ENCODE results near the gene LENEP. TPM values are rescaled to one million over a fixed set of nuclear protein-coding genes. Genes with fewer than 3 reads are reported as not detected.

The LENEP gene
- total and polyA plus RNA-seq, 2 of the 8 experiments (the other 6 are each of a cell fraction or from before 2014, with no cell fraction given): 1.3 TPM; not detected in 1

DNA sequence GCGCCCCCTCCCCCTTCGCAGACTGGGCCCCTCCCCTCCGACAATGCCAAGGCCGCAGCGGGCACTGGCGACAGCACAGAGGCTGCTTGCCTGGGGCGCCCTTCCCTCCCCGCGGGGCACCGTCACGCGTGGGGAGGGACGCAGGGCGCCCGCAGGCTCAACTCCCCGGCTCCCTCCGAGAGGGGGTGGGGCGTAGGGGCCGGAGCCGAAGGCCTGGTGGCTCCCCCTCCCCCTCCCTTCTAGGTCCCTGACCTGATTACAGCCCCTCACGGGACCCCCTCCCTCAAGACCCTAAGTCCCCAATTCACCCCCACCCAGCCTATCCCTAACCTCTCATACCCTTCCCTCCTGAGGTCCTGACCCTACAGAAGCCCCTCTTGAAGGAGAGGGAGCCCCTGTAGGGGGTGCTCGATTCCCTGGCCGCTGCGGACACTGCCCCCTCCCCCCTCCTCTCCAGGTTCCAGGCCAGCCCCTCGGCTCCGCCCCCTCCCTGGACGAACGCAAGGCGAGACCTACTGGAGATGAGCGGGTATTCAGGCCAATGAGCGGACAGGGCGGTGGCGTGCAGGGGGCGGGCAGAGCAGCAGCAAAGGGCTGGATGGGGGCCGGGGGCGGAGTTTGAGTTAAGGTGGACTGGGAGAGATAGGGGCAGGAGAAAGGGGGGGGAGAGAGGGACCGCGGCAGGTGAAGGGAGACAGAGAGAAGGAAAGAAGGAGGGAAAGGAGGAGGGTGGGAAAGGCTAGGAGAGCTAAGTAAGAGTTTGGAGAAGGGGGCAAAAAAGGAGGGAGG is 8.5 kb downstream of the LENEP start:
- Histone ChIP-seq H3K56ac (replicated peaks; ENCODE audit: insufficient read length, low read depth, low read length) (no peak overlapping the region), H3K27me3 (replicated peaks in 1 of 4; ENCODE audit: control insufficient read depth in 3 of 4, extremely low read depth in 1 of 4, insufficient read depth in 3 of 4, low read length in 3 of 4) (no peaks in the 10 kb centered on the region), H2BK15ac (ENCODE audit: low read length) (no peak overlapping the region), H4K20me1 (replicated peaks in 1 of 2; ENCODE audit: control insufficient read depth in 1 of 2, insufficient read depth in 2 of 2, low read length in 2 of 2) (peaks cover 0 to 9% of the 10 kb centered on the region in 2 experiments), H3K18ac (ENCODE audit: extremely low read depth, low read length) (peak overlapping the region; percentile 60; the same call in 1 of the 2 replicates), H2AFZ (ENCODE audit: low read length) (no peak overlapping the region), H3K9ac (replicated peaks in 1 of 4; ENCODE audit: extremely low read depth in 1 of 4, low read depth in 3 of 4, low read length in 3 of 4) (peak overlapping the region in 2 of 4 experiments; percentile 43 to 60; a peak in 2 of 7 replicates), H3K27ac (ENCODE audit: low read depth, low read length) (no peak overlapping the region; the same call in 1 of the 2 replicates), H2BK120ac (replicated peaks; ENCODE audit: low read depth, low read length) (no peak overlapping the region), H2AK5ac (ENCODE audit: low read depth, low read length) (no peak overlapping the region), H3K4me2 (ENCODE audit: insufficient read depth in 1 of 2, low read depth in 2 of 2, low read length in 2 of 2) (peak overlapping the region; percentile 79 to 87), H3K79me2 (ENCODE audit: control insufficient read depth in 1 of 2, insufficient read depth in 2 of 2, low read length in 2 of 2) (peaks cover 0 to 38% of the 10 kb centered on the region in 2 experiments; a peak in 2 of 4 replicates), H2BK12ac (ENCODE audit: low read depth, low read length) (peak overlapping the region; percentile 80), H4K5ac (ENCODE audit: insufficient read length, low read depth, low read length) (peak overlapping the region; percentile 20), H3K79me1 (ENCODE audit: low read depth, low read length) (peaks cover 7% of the 10 kb centered on the region), H3K23ac (ENCODE audit: insufficient read length) (no peak overlapping the region), H2BK5ac (ENCODE audit: low read depth, low read length) (peak overlapping the region; percentile 87), H3K36me3 (ENCODE audit: control insufficient read depth in 2 of 4, insufficient read depth in 4 of 4, low read length in 3 of 4) (peaks cover 0 to 2% (median 0%) of the 10 kb centered on the region in 4 experiments; a peak in 2 of 8 replicates), H4K91ac (replicated peaks; ENCODE audit: insufficient read length, low read length) (no peak overlapping the region), H3K9me3 (ENCODE audit: insufficient read depth in 2 of 2, low read depth in 1 of 2, low read length in 1 of 2) (no peaks in the 10 kb centered on the region), H3K4me1 (replicated peaks in 1 of 4; ENCODE audit: control insufficient read depth in 3 of 4, insufficient read depth in 4 of 4, low read length in 3 of 4) (peaks cover 6 to 18% (median 14%) of the 10 kb centered on the region in 4 experiments), H2BK20ac (ENCODE audit: low read length) (no peak overlapping the region), H4K8ac (ENCODE audit: extremely low read depth, insufficient read depth, low read length) (peak overlapping the region; percentile 40; the same call in 1 of the 2 replicates), H3K23me2 (ENCODE audit: low read depth, low read length) (peaks cover 18% of the 10 kb centered on the region; the same call in 1 of the 2 replicates), H3K4me3 (ENCODE audit: extremely low read depth in 1 of 4, insufficient read depth in 2 of 4, low read depth in 3 of 4, low read length in 4 of 4) (peak overlapping the region; percentile 62 to 87 (median 70)), H3K14ac (ENCODE audit: insufficient read length) (no peak overlapping the region), H3K4ac (replicated peaks; ENCODE audit: insufficient read length, low read depth, low read length) (no peak overlapping the region)
- ChIA-PET CTCF (ENCODE audit: partially characterized antibody) (interaction anchor here (1.3 to 14.0 kb wide), 8 partner anchors 13 to 90 kb away, joined by 4 to 334 read pairs (median 112); partner anchors contain the start of genes CKS1B, EFNA4, FLAD1 and PBXIP1), POLR2A (ENCODE audit: partially characterized antibody) (interaction anchor here (0.6 to 42.8 kb wide), 7 partner anchors 14 to 535 kb away, joined by 3 to 702 read pairs (median 4); partner anchors contain the start of genes CKS1B, EFNA3, EFNA4 and FLAD1)
- FAIRE-seq: no peak
- 3% methylated on average over 5 of the region's 38 CpGs; no CpG with 5 or more reads in 1 of the 2 experiments for WGBS, 2 experiments (ENCODE audit: extremely low coverage in 1 of 2, insufficient coverage in 1 of 2, insufficient read length in 1 of 2, insufficient replicate concordance in 2 of 2, low coverage in 1 of 2, low lambda C conversion rate in 2 of 2, missing lambda C conversion rate in 1 of 2)
- peak; percentile 97 to 99 for DNase-seq (ENCODE audit: low read depth in 1 of 2, low spot score in 2 of 2)
- TF ChIP-seq CBX8 (IDR thresholded peaks at IDR 0.05; ENCODE audit: borderline replicate concordance, low read depth, low read length) (no peak), TEAD4 (IDR thresholded peaks at IDR 0.05; ENCODE audit: low read depth, low read length) (no peak), SP1 (IDR thresholded peaks at IDR 0.05; ENCODE audit: low read depth, low read length) (peak; percentile 66), POU5F1 (IDR thresholded peaks at IDR 0.05; ENCODE audit: low read depth, low read length) (no peak), PHF8 (conservative IDR thresholded peaks at IDR 0.05; ENCODE audit: low read depth, low read length) (0 out of 2 replicates have a peak, but pooled peaks have one; percentile 27), BRCA1 (IDR thresholded peaks at IDR 0.05; ENCODE audit: low read depth, low read length) (no peak), POLR2A (IDR thresholded peaks at IDR 0.05; ENCODE audit: control extremely low read depth in 1 of 2, low read depth in 2 of 2, low read length in 2 of 2) (no peak), CHD2 (IDR thresholded peaks at IDR 0.05; ENCODE audit: low read length) (peak; percentile 77), HDAC2 (IDR thresholded peaks at IDR 0.05; ENCODE audit: borderline replicate concordance in 1 of 2, low read depth in 2 of 2, low read length in 2 of 2) (peak in 1 of 2 experiments; percentile 44; a peak in 1 of 4 replicates), ATF3 (IDR thresholded peaks at IDR 0.05; ENCODE audit: insufficient read depth, low read depth, low read length) (no peak), BACH1 (IDR thresholded peaks at IDR 0.05; ENCODE audit: low read length) (peak; percentile 78)
